Sciatic nerve (tissue), 2 donors: ENCODE results near the gene KCNK4. TPM values are rescaled to one million over a fixed set of nuclear protein-coding genes. Genes with fewer than 3 reads are reported as not detected.
"Not testable (repeated sequence)": the region's sequence is repeated elsewhere in the genome, so short reads cannot be mapped to it uniquely, and the experiment has no call there.

Source experiments
- ATAC-seq: fragments of 200-7000 bp; cut with Tn5 transposase; one replicate; pipeline ENCODE4 v1.9.1; 2020; ENCODE audit warnings: mild to moderate bottlenecking, moderate library complexity
- DNase-seq: peaks from one replicate; pipeline ENCODE4 v3.0.0-alpha.2; 2020; ENCODE audit warnings: low spot score
- intact Hi-C: fragments of 100-400 bp; cut with DNase I; formaldehyde crosslinking; loops from one replicate; pipeline ENCODE4 v1.14.2; 2022
- total RNA-seq: library from RNA; stranded (reverse); fragmentation: NEBNext Ultra II Directional; extraction: Animal tissue kit (Norgen Biotek cat#: 25700); gene quantifications from one replicate; pipeline ENCODE4 v1.2.1, GENCODE V29; 2021
- donor health status: DM: no; HTN: no; CAD: no.
- donor health status: DM: no; HTN: no; CAD: no.

The KCNK4 gene
- total RNA-seq, 1 donor from 2014 or later: not detected

- no peak for DNase-seq
These were observed 8.9 kb downstream of the KCNK4 start, which contains the start of gene CATSPERZ for GRCh38 chr11:64299847-64300648. Gene CATSPERZ, plus strand, starts transcription at chr11:64300358. Its CDS starts 53 bp downstream, at chr11:64300411.

GRCh38 chr11:64303109-64304031 lies 12.3 kb downstream of the KCNK4 start:
- DNase-seq (no peak), ATAC-seq (no peak)
- intact Hi-C loops: no loop called here

More at GRCh38 chr11:64299847-64300648, 8.9 kb downstream of the KCNK4 start, which contains the start of gene CATSPERZ:
- intact Hi-C loops: loop anchor here (10.0 kb wide), 2 partner anchors 95 to 305 kb away; partner anchors contain the start of gene FERMT3
- ATAC-seq: no peak

GRCh38 chr11:64304032-64304315 lies 12.9 kb downstream of the KCNK4 start:
- DNase-seq (no peak), ATAC-seq (no peak)
- intact Hi-C loops: no loop called here

GRCh38 chr11:64304316-64305072 lies 13.4 kb downstream of the KCNK4 start:
- DNase-seq (peak; percentile 96), ATAC-seq (peak; percentile 67)
- intact Hi-C loops: no loop called here

GRCh38 chr11:64305075-64305690 lies 14.1 kb downstream of the KCNK4 start, which contains the start of gene ESRRA:
Gene ESRRA, plus strand, starts transcription at chr11:64305524. Its CDS starts 1,656 bp downstream, at chr11:64307180.
- intact Hi-C loops: no loop called here
- DNase-seq (peak; percentile 100), ATAC-seq (peak; percentile 94)

- DNase-seq (peak; percentile 86), ATAC-seq (peak; percentile 0)
- intact Hi-C loops: no loop called here
These were observed 14.8 kb downstream of the KCNK4 start for GRCh38 chr11:64305691-64306562.

- ATAC-seq: no peak
- intact Hi-C loops: no loop called here
- DNase-seq: no peak
These were observed 15.4 kb downstream of the KCNK4 start for GRCh38 chr11:64306563-64306875.

- no peak for ATAC-seq
- intact Hi-C loops: no loop called here
- DNase-seq: no peak
These were observed 15.9 kb downstream of the KCNK4 start for GRCh38 chr11:64306876-64307622.

GRCh38 chr11:64307795-64308194 lies 16.7 kb downstream of the KCNK4 start:
- intact Hi-C loops, ATAC-seq, DNase-seq: not testable (repeated sequence)

GRCh38 chr11:64312947-64313346 lies 21.8 kb downstream of the KCNK4 start:
- ATAC-seq: no peak
- intact Hi-C loops: no loop called here
- no peak for DNase-seq

- intact Hi-C loops: no loop called here
- ATAC-seq: no peak
- DNase-seq: no peak
These were observed 22.5 kb downstream of the KCNK4 start for GRCh38 chr11:64313491-64314145.

- DNase-seq (no peak), ATAC-seq (no peak)
- intact Hi-C loops: no loop called here
These were observed 23.2 kb downstream of the KCNK4 start for GRCh38 chr11:64314146-64314804.

- no peak for DNase-seq
- intact Hi-C loops: no loop called here
- ATAC-seq: no peak
These were observed 23.9 kb downstream of the KCNK4 start for GRCh38 chr11:64314805-64315561.

GRCh38 chr11:64315667-64316526 lies 24.8 kb downstream of the KCNK4 start:
- DNase-seq, ATAC-seq, intact Hi-C loops: not testable (repeated sequence)
